Lower lobe of right lung (tissue), 2 donors: Measurements from ENCODE around the gene ACTMAP. TPM values are rescaled to one million over a fixed set of nuclear protein-coding genes. Genes with fewer than 3 reads are reported as not detected.
"Not testable (repeated sequence)": the region's sequence is repeated elsewhere in the genome, so short reads cannot be mapped to it uniquely, and the experiment has no call there.

Experiments used
- ATAC-seq, 2 donors: fragments of 200-7000 bp; cut with Tn5 transposase; one replicate each; pipeline ENCODE4 v1.9.1; 2020 to 2022; ENCODE audit warnings: mild to moderate bottlenecking in 2 of 2, moderate library complexity in 2 of 2
- DNase-seq: peaks from one replicate; pipeline ENCODE4 v3.0.0-alpha.2; 2020
- H3K27ac ChIP-seq: fragments of 200-600 bp; one replicate; pipeline ENCODE4 v1.8.0; 2022
- H3K27me3 ChIP-seq: fragments of 200-600 bp; one replicate; pipeline ENCODE4 v1.8.0; 2022; ENCODE audit warnings: low read depth
- H3K36me3 ChIP-seq: fragments of 200-600 bp; one replicate; pipeline ENCODE4 v1.8.0; 2022; ENCODE audit warnings: mild to moderate bottlenecking
- H3K4me1 ChIP-seq: fragments of 200-600 bp; one replicate; pipeline ENCODE4 v1.8.0; 2022
- H3K4me3 ChIP-seq: fragments of 200-600 bp; one replicate; pipeline ENCODE4 v1.8.0; 2022; ENCODE audit warnings: mild to moderate bottlenecking
- H3K9me3 ChIP-seq: fragments of 200-600 bp; one replicate; pipeline ENCODE4 v1.8.0; 2022
- intact Hi-C: fragments of 100-400 bp; cut with DNase I; formaldehyde crosslinking; loops from one replicate; pipeline ENCODE4 v1.11.0; 2022
- total RNA-seq: library from RNA; stranded (reverse); fragmentation: NEBNext Ultra II Directional; extraction: Animal tissue kit (Norgen Biotek cat#: 25700); gene quantifications from one replicate; pipeline ENCODE4 v1.2.1, GENCODE V29; 2021
- TF ChIP-seq, protein P1 (sequence below): fragments of 200-600 bp; IDR thresholded peaks from one replicate; pipeline ENCODE4 v1.8.0; 2022; ENCODE audit warnings: antibody characterized with exemption, mild to moderate bottlenecking
- donor health status: DM: no; HTN: yes; CAD: no; lungs with severe emphysema.

ACTMAP gene
- total RNA-seq, 1 donor from 2014 or later = 17.6 TPM

GRCh38 chr19:40768869-40769268, 18.6 kb upstream of the ACTMAP start:
- intact Hi-C loops = no loop called here
- ATAC-seq (peak; percentile 83 to 93), DNase-seq (no peak)
- TF ChIP-seq, protein P1, sequence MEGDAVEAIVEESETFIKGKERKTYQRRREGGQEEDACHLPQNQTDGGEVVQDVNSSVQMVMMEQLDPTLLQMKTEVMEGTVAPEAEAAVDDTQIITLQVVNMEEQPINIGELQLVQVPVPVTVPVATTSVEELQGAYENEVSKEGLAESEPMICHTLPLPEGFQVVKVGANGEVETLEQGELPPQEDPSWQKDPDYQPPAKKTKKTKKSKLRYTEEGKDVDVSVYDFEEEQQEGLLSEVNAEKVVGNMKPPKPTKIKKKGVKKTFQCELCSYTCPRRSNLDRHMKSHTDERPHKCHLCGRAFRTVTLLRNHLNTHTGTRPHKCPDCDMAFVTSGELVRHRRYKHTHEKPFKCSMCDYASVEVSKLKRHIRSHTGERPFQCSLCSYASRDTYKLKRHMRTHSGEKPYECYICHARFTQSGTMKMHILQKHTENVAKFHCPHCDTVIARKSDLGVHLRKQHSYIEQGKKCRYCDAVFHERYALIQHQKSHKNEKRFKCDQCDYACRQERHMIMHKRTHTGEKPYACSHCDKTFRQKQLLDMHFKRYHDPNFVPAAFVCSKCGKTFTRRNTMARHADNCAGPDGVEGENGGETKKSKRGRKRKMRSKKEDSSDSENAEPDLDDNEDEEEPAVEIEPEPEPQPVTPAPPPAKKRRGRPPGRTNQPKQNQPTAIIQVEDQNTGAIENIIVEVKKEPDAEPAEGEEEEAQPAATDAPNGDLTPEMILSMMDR = no peak
- peaks cover 37% of the 10 kb centered on the region for H3K36me3 ChIP-seq
- H3K27ac ChIP-seq = no peak overlapping the region
- no peaks in the 10 kb centered on the region for H3K9me3 ChIP-seq
- no peak overlapping the region for H3K4me3 ChIP-seq
- H3K4me1 ChIP-seq = no peaks in the 10 kb centered on the region
- H3K27me3 ChIP-seq = no peaks in the 10 kb centered on the region

GRCh38 chr19:40766385-40766784, 16.1 kb upstream of the ACTMAP start:
- DNase-seq, intact Hi-C loops, H3K4me3 ChIP-seq, H3K9me3 ChIP-seq, H3K4me1 ChIP-seq, H3K27me3 ChIP-seq, H3K27ac ChIP-seq, ATAC-seq: not testable (repeated sequence)
- peaks cover 58% of the 10 kb centered on the region for H3K36me3 ChIP-seq

GRCh38 chr19:40763963-40764362, 13.7 kb upstream of the ACTMAP start:
- Histone ChIP-seq H3K27ac (no peak overlapping the region), H3K36me3 (peaks cover 82% of the 10 kb centered on the region)
- DNase-seq = no peak

DNA sequence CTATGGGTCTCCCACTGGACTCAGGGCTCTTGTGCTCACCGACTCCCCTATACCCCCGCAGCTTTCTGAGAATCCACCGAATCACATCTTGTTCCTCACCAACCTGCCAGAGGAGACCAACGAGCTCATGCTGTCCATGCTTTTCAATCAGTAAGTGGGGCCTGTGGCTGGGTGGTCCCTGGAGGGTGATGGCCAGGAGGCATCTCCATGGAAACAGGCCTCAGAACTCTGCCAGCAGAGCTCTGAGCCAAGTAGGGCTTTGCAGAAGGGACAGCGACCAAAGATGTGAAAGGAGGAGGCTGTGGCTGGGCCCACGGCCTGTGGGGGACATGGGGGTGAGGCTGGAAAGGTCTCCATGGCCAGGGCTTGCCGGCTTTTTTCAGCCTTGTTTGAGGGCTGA, 13.2 kb upstream of the ACTMAP start:
- Histone ChIP-seq H3K9me3 (no peaks in the 10 kb centered on the region), H3K27ac (no peak overlapping the region), H3K4me1 (no peaks in the 10 kb centered on the region), H3K36me3 (peaks cover 87% of the 10 kb centered on the region), H3K27me3 (no peaks in the 10 kb centered on the region), H3K4me3 (no peak overlapping the region)
- TF ChIP-seq, protein P1 = no peak
- ATAC-seq (no peak), DNase-seq (no peak)
- intact Hi-C loops = no loop called here

More at GRCh38 chr19:40763963-40764362, 13.7 kb upstream of the ACTMAP start:
- ATAC-seq = no peak
- H3K9me3 ChIP-seq = no peaks in the 10 kb centered on the region
- intact Hi-C loops = no loop called here
- TF ChIP-seq, protein P1 = no peak
- H3K4me1 ChIP-seq = no peaks in the 10 kb centered on the region
- H3K4me3 ChIP-seq = no peak overlapping the region
- no peaks in the 10 kb centered on the region for H3K27me3 ChIP-seq

GRCh38 chr19:40762754-40763470, 12.6 kb upstream of the ACTMAP start:
- Histone ChIP-seq H3K27ac (no peak overlapping the region), H3K9me3 (no peaks in the 10 kb centered on the region), H3K27me3 (no peaks in the 10 kb centered on the region), H3K4me3 (no peak overlapping the region), H3K4me1 (no peaks in the 10 kb centered on the region), H3K36me3 (peaks cover 93% of the 10 kb centered on the region)
- intact Hi-C loops = no loop called here
- TF ChIP-seq, protein P1 = no peak
- ATAC-seq = peak in 1 of 2 donors; percentile 48
- no peak for DNase-seq

DNA sequence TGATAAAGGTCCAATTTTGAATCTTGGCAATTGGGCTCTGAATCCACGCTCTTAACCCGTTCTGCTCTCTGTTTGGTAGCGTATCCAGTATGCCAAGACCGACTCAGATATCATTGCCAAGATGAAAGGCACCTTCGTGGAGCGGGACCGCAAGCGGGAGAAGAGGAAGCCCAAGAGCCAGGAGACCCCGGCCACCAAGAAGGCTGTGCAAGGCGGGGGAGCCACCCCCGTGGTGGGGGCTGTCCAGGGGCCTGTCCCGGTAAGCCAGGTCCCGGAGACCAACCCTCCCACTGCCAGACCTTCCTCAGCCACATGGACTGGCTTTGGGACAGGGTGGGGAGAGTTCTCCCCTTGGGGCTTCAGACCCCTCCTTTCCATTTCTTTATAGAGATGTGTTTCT, 9.1 kb upstream of the ACTMAP start:
- ATAC-seq (no peak), DNase-seq (no peak)
- Histone ChIP-seq H3K36me3 (peaks cover 95% of the 10 kb centered on the region), H3K27ac (no peak overlapping the region), H3K4me3 (no peak overlapping the region), H3K9me3 (no peaks in the 10 kb centered on the region), H3K27me3 (no peaks in the 10 kb centered on the region), H3K4me1 (peaks cover 29% of the 10 kb centered on the region)
- TF ChIP-seq, protein P1 = no peak
- intact Hi-C loops = no loop called here
